GM19035 (cell line): ENCODE data around the gene PLA2G5.

Experiments
- ATAC-seq: cut with Tn5 transposase; IDR thresholded peaks from one replicate; pipeline ENCODE4 v1.9.1; 2021; ENCODE audit not compliant: unreplicated experiment

The PLA2G5 gene

DNA sequence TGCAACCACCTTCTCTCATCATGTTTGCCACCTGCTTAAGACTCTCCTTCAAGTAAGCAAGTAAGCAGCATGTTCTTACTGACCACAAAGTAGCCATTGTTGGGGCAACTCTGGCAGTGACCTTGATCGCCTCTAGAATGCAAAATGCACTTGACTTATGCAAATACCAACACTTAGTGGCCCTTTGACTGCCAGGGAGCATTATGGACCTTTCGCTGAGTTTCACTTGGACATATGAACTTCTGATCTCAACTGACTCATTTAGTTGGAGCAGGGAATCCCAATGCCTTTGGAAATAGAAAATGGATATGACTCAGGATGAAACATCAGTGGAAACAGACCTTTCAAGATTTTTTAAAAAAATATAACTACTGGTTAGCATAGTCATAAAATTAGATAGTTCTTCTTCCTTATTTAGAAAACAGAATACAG, 6.1 kb upstream of the PLA2G5 start:
- no peak for ATAC-seq

- no peak for ATAC-seq
These were observed 1.3 kb upstream of the PLA2G5 start for GRCh38 chr1:20068722-20069121.

DNA sequence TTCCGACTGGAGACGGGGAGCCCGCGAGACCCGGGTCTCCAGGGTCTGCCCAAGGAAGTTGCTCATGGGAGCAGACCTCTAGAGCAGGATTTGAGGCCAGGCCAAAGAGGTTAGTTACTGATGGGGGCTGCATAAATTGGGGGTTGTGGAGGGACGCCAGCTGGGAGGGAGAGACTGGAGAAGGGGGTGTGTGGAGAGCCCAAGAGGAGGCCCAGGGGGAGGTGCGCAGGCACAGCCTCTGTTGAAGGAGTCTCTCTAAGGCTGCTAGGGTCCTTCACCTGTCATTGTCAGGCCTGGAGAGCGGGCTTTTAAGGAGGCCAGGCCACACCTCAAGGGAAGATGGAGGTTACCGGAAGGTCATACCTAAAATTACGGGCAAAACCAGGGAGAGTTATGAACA, 363 bp downstream of the PLA2G5 start:
- ATAC-seq = no peak

DNA sequence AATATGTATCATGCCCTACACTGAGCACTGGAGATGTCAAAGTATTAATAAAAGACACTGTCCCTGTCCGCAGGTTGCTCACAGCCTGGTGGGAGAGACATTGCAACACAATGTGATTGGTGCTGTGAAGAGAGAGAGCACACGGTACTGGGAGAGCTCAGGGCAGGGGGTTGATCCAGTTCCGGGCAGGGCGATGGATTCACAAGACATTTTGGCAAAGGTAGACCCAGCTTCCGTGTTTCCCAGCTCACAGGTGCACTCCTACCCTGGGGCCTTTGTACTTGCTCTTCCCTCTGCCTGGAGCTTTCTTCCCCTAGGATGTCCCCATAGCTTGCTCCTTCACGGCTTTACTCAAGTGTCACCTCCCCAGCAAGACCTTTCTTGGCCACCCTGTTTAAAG, 1.4 kb downstream of the PLA2G5 start:
- ATAC-seq = no peak

- no peak for ATAC-seq
These were observed 2.8 kb downstream of the PLA2G5 start for GRCh38 chr1:20072771-20073170.

- no peak for ATAC-seq
These were observed 3.3 kb downstream of the PLA2G5 start for GRCh38 chr1:20073256-20073655.

GRCh38 chr1:20074055-20074724, 4.2 kb downstream of the PLA2G5 start:
- no peak for ATAC-seq

DNA sequence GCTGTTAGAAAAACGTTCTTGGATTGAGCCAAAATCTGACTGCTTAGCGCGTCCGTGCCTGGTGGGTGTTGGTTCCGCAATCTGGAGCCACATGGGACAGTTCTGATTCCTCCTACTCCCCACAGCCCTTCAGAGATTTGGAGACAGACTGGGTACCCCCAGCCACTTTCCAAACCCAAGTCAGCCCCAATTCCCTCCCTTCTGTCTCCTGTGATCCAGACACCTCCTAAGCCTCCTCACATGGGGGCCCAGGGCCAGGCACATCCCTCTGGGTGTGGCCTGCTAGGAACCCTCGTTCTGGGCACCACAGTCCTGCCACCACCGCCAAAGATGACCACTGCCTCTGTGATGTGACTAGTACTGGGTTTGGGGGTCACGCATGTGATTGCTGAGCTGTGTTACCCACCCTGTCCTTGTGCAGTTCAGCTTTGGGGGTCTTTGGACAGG, 4.8 kb downstream of the PLA2G5 start:
- no peak for ATAC-seq

GRCh38 chr1:20075345-20075744, 5.4 kb downstream of the PLA2G5 start:
- ATAC-seq = no peak

DNA sequence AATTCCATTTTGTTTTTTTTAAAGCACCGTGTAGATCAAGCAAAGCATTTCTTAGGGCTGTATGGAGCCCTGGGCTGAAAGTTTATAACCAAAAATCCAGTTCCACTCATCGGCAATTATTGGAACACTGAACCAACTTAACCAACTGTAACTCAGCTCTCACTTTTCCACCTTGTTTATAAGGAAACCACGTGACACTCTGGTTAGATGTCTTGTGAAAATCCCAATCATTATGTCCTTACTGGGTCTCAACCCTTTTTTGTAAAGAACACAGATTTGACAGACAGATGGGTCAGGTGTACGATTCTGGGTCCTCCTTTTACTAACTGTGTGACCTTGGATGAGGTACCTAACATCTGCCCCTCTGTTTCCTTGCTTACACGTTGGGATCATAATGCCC, 6.2 kb downstream of the PLA2G5 start:
- ATAC-seq = no peak

DNA sequence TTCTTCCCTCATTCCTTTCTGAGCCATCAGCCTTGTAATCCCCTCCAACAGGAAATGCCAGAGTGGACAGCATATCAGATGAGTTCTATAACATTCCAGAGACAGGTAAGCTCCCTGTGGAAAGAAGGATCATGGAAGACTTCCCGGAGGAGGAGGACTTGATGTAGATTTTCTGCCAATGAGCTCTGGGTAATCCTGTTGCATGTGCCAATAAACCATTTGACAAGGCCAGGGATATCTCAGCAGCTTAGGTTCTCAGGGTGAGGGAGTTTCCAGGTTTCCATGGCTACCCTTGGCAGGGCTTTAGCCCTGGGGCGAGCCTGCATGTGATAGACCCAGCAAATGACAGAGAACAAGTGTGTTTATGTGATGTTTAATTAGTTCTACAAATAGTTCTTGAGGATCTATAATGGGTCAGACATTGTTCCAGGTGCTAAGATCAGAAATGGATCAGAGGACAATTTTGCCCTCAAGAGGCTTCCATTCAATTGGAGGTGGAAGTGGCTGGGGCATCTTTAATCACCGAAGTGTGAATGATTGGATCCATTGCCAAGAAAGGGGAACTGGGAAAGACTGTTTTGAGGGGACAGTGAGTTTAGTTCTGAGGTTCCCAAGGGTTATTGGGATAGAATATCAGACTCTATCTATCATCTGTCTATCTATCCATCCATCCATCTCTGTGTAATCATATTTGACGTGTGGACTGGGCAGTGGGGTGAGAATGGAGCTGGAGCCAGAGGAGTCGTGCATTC, 6.9 kb downstream of the PLA2G5 start:
- no peak for ATAC-seq

- ATAC-seq = no peak
These were observed 8.2 kb downstream of the PLA2G5 start for GRCh38 chr1:20078171-20078651.

- no peak for ATAC-seq
These were observed 8.7 kb downstream of the PLA2G5 start for GRCh38 chr1:20078711-20079110.

DNA sequence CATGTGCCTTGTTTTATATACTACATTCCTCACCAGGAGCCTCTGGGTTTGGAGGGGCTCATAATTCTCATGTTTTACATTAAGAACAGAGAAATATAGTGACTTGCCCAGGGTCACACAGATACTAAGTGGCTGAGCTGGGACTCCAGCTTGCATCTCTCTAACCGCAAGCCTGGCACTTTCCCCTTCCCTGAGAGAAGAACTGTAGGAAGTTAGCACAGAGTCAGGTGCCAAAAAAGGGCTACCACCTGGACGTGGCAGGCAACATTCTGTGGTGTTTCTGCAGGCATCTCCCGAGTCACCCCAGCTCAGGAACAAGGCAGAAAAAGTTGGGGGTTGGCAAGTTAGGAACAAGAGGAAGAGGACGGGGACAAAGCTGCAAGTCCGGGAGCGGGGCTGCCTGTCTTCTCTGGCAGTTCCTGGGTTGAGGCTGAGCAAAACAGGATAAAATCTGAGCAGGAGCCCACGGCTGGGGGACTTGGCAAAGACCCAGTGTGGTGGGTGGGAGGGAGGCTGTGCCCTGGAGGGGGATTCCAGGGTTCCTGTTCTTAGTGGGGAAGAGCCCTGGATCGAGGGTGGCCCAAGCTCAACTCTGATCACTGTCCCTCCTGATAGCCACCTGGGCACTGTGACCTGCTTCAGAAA, 9.8 kb downstream of the PLA2G5 start:
- ATAC-seq = no peak

DNA sequence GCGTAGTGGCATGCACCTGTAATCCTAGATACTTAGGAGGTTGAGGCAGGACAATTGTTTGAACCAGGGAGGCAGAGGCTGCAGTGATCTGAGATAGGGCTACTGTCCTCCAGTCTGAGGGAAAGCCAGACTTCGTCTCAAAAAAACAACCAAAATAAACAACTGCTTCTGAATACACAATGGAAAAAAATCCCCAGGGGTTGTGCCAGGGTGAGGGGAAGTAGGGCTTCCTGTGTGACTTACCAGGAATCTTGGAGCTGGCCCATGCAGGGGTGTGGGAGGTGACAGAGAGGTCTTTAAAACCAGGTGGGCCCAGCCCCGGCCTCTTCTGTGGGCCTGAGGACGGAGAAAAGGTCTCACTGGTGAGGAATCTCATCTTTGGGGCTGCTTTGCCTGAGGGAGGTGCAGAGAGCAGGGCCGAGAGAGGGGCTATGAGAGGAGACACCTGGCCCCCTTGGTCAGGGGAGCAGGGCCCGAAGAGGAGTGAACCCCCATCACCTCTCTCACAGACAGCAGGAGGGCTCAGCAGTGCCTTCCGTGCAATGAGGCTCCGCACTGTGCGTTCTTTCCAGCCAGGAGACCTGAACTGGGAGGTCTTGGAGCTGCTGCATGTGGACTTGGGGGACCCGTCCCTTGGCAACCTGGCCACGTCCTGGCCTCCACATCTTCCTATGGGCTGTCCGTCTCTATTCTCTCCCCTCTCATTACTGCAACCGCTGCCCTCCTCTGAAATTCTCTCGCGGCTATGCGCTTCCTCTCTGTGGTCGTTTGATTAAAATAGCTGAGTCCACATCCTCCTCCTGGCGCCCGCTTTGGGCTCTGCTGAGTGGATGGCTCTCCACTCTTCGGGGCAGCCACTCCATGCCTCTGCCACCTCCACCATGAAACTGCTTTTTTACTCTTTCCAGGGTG, 10.7 kb downstream of the PLA2G5 start:
- no peak for ATAC-seq

GRCh38 chr1:20081353-20081810, 11.4 kb downstream of the PLA2G5 start:
- ATAC-seq = no peak

- no peak for ATAC-seq
These were observed 12.8 kb downstream of the PLA2G5 start for GRCh38 chr1:20082772-20083171.

DNA sequence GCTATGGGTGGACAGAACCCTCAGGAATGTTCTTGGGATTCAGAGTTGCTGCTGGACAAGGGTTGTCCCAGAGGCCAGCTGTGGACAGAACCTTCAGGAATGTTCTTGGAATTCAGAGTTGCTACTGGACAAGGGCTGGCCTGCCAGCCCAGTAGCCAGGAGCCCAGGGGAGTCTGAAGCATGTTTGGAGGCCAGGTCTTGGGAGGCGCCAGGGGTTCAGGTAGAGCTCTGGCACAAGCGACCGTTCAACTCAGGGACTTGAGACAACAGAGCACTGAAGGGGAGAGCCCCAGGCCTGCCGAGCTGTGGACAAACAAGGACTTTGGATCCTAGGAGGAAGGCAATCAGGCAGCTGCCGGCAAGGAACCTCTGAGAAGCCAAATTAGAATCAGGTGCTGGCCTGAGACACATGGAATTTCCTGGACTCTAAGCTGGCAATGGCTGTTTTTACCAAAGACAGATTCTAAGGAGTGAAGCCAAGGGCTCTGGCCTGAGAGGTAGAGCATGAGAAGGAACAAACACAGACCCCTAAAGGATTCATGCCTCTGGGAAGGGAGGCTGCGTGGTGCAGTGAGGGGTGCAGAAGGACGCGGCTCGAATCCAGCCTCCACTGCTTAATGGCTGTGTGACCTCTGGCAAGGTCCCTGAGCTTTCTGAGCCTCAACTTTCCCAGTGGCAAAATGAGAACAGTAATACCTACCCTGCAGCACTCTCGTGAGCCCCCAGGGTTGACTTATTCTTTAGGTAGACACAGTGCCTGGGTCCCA, 13.4 kb downstream of the PLA2G5 start:
- ATAC-seq = no peak

DNA sequence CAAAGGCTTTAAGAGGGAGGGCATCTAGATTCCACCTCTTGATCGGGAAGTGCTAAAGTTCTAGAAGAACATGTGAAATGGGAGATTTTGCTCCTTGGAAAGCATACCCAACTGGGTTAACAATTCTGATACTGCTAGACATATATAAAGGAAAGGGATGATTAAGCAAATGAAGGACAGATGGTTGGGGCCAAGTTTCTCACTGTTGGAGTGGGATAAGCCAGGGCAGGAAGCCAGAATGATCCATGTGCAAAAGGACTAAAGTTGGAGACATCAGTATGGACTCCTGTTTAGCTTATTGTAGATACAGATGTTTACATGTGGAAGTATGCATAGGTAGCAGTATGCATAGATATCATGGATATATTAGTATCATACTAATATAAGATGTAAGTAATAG, 16.8 kb downstream of the PLA2G5 start:
- ATAC-seq = no peak

DNA sequence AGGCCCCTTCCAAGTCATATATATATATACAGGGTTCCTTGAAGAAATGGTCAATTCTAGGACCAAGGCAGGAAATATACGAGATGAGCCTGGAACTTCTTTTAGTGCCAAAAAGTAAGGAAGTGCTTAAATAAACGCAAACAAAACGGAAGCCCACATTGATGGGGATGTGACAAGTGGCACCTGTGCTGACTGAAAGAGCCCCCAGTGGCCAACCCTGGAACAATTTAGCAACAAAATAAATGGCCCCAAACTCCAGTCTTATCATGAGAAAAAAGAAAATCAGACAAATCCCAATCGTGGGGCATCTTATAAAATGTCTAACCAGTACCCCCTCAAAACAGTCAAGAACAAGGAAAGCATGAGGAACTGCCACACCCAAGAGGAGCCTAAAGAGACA, 17.7 kb downstream of the PLA2G5 start:
- ATAC-seq = no peak
